ENCODE results near the gene CST4. TPM values are rescaled to one million over a fixed set of nuclear protein-coding genes. Genes with fewer than 3 reads are reported as not detected.
"Not testable (repeated sequence)": the region's sequence is repeated elsewhere in the genome, so short reads cannot be mapped to it uniquely, and the experiment has no call there.

The CST4 gene
- total and polyA plus RNA-seq, 2 experiments from 2014 or later = 0.23 TPM; not detected in 1

- no peak overlapping the region for H3K27ac ChIP-seq
- H3K4me2 ChIP-seq = no peak overlapping the region
- no peak overlapping the region for H3K4me3 ChIP-seq
- H3K36me3 ChIP-seq (replicated peaks; ENCODE audit: insufficient read depth, low read depth) = no peaks in the 10 kb centered on the region
- no peaks in the 10 kb centered on the region for H3K9me3 ChIP-seq (ENCODE audit: low read depth)
- no peaks in the 10 kb centered on the region for H3K27me3 ChIP-seq
- no peak overlapping the region for H2AFZ ChIP-seq
- no peaks in the 10 kb centered on the region for H3K9me2 ChIP-seq (replicated peaks; ENCODE audit: insufficient read depth)
- H3K79me2 ChIP-seq = no peaks in the 10 kb centered on the region
- DNase-seq (ENCODE audit: low spot score) = no peak
- WGBS (ENCODE audit: low lambda C conversion rate, missing lambda C conversion rate) = 55% methylated on average over 1 of the region's 1 CpG
- H3K4me1 ChIP-seq (ENCODE audit: insufficient read depth) = no peaks in the 10 kb centered on the region
- TF ChIP-seq CTCF (IDR thresholded peaks at IDR 0.05; ENCODE audit: poor library complexity) (no peak), EZH2 (IDR thresholded peaks at IDR 0.05; ENCODE audit: borderline replicate concordance) (no peak), EZH2phosphoT487 (IDR thresholded peaks at IDR 0.05; ENCODE audit: low read depth, severe bottlenecking, unreplicated experiment) (no peak)
- H4K20me1 ChIP-seq (ENCODE audit: insufficient read depth, poor library complexity, severe bottlenecking) = no peaks in the 10 kb centered on the region
Observed at GRCh38 chr20:23697947-23698346, 9.1 kb upstream of the CST4 start.

GRCh38 chr20:23695068-23695395 lies 6.2 kb upstream of the CST4 start:
- not testable (repeated sequence) for H3K36me3 ChIP-seq (replicated peaks; ENCODE audit: insufficient read depth, low read depth); DNase-seq (ENCODE audit: low spot score); H3K4me3 ChIP-seq; H3K79me2 ChIP-seq; H3K27me3 ChIP-seq; H2AFZ ChIP-seq; H3K4me2 ChIP-seq; H3K9me3 ChIP-seq (ENCODE audit: low read depth); H3K9me2 ChIP-seq (replicated peaks; ENCODE audit: insufficient read depth); H3K4me1 ChIP-seq (ENCODE audit: insufficient read depth); H4K20me1 ChIP-seq (ENCODE audit: insufficient read depth, poor library complexity, severe bottlenecking)
- peak overlapping the region; percentile 76 for H3K27ac ChIP-seq

GRCh38 chr20:23694178-23695067 lies 5.6 kb upstream of the CST4 start:
- not testable (repeated sequence) for H3K4me1 ChIP-seq (ENCODE audit: insufficient read depth); DNase-seq (ENCODE audit: low spot score); H3K9me3 ChIP-seq (ENCODE audit: low read depth); H3K27me3 ChIP-seq; H3K79me2 ChIP-seq; H3K9me2 ChIP-seq (replicated peaks; ENCODE audit: insufficient read depth); H4K20me1 ChIP-seq (ENCODE audit: insufficient read depth, poor library complexity, severe bottlenecking); H2AFZ ChIP-seq; H3K4me3 ChIP-seq; H3K36me3 ChIP-seq (replicated peaks; ENCODE audit: insufficient read depth, low read depth)
- Histone ChIP-seq H3K27ac (peak overlapping the region; percentile 76), H3K4me2 (peak overlapping the region; percentile 16)
- 36% methylated on average over 12 of the region's 12 CpGs for WGBS (ENCODE audit: low lambda C conversion rate, missing lambda C conversion rate)

- H3K27me3 ChIP-seq; H3K4me2 ChIP-seq; H3K79me2 ChIP-seq; H3K36me3 ChIP-seq (replicated peaks; ENCODE audit: insufficient read depth, low read depth); H2AFZ ChIP-seq; H3K4me3 ChIP-seq; H3K9me3 ChIP-seq (ENCODE audit: low read depth); H4K20me1 ChIP-seq (ENCODE audit: insufficient read depth, poor library complexity, severe bottlenecking); H3K4me1 ChIP-seq (ENCODE audit: insufficient read depth); H3K9me2 ChIP-seq (replicated peaks; ENCODE audit: insufficient read depth): not testable (repeated sequence)
- H3K27ac ChIP-seq = peak overlapping the region; percentile 76
- 65% methylated on average over 10 of the region's 10 CpGs for WGBS (ENCODE audit: low lambda C conversion rate, missing lambda C conversion rate)
- DNase-seq (ENCODE audit: low spot score) = peak; percentile 52
Observed at GRCh38 chr20:23692725-23693619, 4.1 kb upstream of the CST4 start.

- TF ChIP-seq EZH2 (IDR thresholded peaks at IDR 0.05; ENCODE audit: borderline replicate concordance) (no peak), EZH2phosphoT487 (IDR thresholded peaks at IDR 0.05; ENCODE audit: low read depth, severe bottlenecking, unreplicated experiment) (no peak), CTCF (IDR thresholded peaks at IDR 0.05; ENCODE audit: poor library complexity) (no peak)
- Histone ChIP-seq H3K36me3 (replicated peaks; ENCODE audit: insufficient read depth, low read depth) (no peaks in the 10 kb centered on the region), H3K4me1 (ENCODE audit: insufficient read depth) (no peaks in the 10 kb centered on the region), H4K20me1 (ENCODE audit: insufficient read depth, poor library complexity, severe bottlenecking) (no peaks in the 10 kb centered on the region), H3K27ac (no peak overlapping the region), H3K27me3 (no peaks in the 10 kb centered on the region), H3K9me3 (ENCODE audit: low read depth) (no peaks in the 10 kb centered on the region), H2AFZ (no peak overlapping the region), H3K9me2 (replicated peaks; ENCODE audit: insufficient read depth) (no peaks in the 10 kb centered on the region), H3K4me3 (no peak overlapping the region), H3K4me2 (no peak overlapping the region), H3K79me2 (no peaks in the 10 kb centered on the region)
- 94% methylated on average over 3 of the region's 3 CpGs for WGBS (ENCODE audit: low lambda C conversion rate, missing lambda C conversion rate)
- no peak for DNase-seq (ENCODE audit: low spot score)
Observed at GRCh38 chr20:23691675-23692074, 2.8 kb upstream of the CST4 start.

Data from hepatocyte (in vitro differentiated cells).